Measurements from ENCODE around the gene KCNB1.

KCNB1 gene

DNA sequence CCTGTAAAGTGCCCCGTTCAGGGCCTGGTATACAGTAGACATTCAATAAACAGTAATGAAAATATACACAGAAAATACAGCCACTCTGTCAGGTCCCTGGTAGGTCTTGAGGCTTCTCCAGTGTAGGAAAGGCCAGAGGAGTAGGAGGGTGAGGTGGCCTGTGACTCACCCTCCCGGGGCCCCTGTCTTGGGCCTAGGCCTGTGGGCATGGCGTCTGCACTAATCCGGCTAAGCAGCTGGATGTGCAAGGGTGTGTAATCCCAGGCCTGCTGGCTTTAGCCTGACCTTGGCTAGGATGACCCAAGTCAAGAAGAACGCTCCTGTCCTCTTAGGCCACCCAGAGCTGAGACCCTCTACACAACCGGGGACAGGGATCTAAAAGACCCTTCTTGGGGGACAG lies 84.9 kb downstream of the KCNB1 start:
- H2AFZ ChIP-seq (ENCODE audit: low read length): no peak overlapping the region
- H3K9ac ChIP-seq (ENCODE audit: low read depth, low read length, poor library complexity, severe bottlenecking): no peak overlapping the region
- H3K9me2 ChIP-seq (replicated peaks; ENCODE audit: low read depth, low read length): no peaks in the 10 kb centered on the region
- H4K20me1 ChIP-seq (ENCODE audit: insufficient read depth, low read length, poor library complexity, severe bottlenecking): no peaks in the 10 kb centered on the region
- H3K36me3 ChIP-seq (ENCODE audit: insufficient read depth, low read length): no peaks in the 10 kb centered on the region
- no peaks in the 10 kb centered on the region for H3K79me2 ChIP-seq (ENCODE audit: insufficient read depth, low read length)
- H3K27me3 ChIP-seq (ENCODE audit: insufficient read depth, low read length, poor library complexity, severe bottlenecking): no peaks in the 10 kb centered on the region
- TF ChIP-seq EZH2phosphoT487 (IDR thresholded peaks at IDR 0.05; ENCODE audit: borderline replicate concordance): no peak
- TF ChIP-seq, protein P1, sequence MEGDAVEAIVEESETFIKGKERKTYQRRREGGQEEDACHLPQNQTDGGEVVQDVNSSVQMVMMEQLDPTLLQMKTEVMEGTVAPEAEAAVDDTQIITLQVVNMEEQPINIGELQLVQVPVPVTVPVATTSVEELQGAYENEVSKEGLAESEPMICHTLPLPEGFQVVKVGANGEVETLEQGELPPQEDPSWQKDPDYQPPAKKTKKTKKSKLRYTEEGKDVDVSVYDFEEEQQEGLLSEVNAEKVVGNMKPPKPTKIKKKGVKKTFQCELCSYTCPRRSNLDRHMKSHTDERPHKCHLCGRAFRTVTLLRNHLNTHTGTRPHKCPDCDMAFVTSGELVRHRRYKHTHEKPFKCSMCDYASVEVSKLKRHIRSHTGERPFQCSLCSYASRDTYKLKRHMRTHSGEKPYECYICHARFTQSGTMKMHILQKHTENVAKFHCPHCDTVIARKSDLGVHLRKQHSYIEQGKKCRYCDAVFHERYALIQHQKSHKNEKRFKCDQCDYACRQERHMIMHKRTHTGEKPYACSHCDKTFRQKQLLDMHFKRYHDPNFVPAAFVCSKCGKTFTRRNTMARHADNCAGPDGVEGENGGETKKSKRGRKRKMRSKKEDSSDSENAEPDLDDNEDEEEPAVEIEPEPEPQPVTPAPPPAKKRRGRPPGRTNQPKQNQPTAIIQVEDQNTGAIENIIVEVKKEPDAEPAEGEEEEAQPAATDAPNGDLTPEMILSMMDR (conservative IDR thresholded peaks at IDR 0.05; ENCODE audit: low read length): no peak
- no peak overlapping the region for H3K4me3 ChIP-seq (ENCODE audit: low read length, poor library complexity, severe bottlenecking)
- no peaks in the 10 kb centered on the region for H3K4me1 ChIP-seq (ENCODE audit: insufficient read depth, low read length, poor library complexity, severe bottlenecking)
- no peak overlapping the region for H3K4me2 ChIP-seq (ENCODE audit: low read depth, low read length, poor library complexity, severe bottlenecking)
- H3K9me3 ChIP-seq (ENCODE audit: insufficient read depth, low read depth, low read length): no peaks in the 10 kb centered on the region
- no peaks in the 10 kb centered on the region for H3F3A ChIP-seq (ENCODE audit: low read depth)

DNA sequence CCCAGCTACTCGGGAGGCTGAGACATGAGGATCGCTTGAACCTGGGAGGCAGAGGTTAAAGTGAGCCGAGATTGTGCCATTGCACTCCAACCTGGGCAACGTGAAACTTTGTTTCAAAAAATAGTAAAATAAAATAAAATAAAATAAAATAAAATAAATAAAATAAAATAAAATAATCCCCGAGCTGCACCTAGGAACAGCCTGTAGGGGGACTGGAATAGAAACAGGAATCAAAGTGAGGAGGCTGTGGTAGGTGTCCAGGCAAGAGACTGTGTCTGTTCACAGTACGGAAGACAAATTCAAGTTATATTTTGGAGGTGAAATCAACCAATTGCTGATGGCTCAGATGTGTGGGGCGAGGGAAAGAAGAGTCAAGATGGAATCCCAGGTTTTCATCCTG lies 86.2 kb downstream of the KCNB1 start:
- Histone ChIP-seq H3K4me1 (ENCODE audit: insufficient read depth, low read length, poor library complexity, severe bottlenecking) (no peaks in the 10 kb centered on the region), H4K20me1 (ENCODE audit: insufficient read depth, low read length, poor library complexity, severe bottlenecking) (no peaks in the 10 kb centered on the region), H3K4me3 (ENCODE audit: low read length, poor library complexity, severe bottlenecking) (no peak overlapping the region), H3K27me3 (ENCODE audit: insufficient read depth, low read length, poor library complexity, severe bottlenecking) (no peaks in the 10 kb centered on the region), H3K9me2 (replicated peaks; ENCODE audit: low read depth, low read length) (no peaks in the 10 kb centered on the region), H3K79me2 (ENCODE audit: insufficient read depth, low read length) (no peaks in the 10 kb centered on the region), H3K9ac (ENCODE audit: low read depth, low read length, poor library complexity, severe bottlenecking) (no peak overlapping the region), H3F3A (ENCODE audit: low read depth) (no peaks in the 10 kb centered on the region), H3K4me2 (ENCODE audit: low read depth, low read length, poor library complexity, severe bottlenecking) (no peak overlapping the region), H2AFZ (ENCODE audit: low read length) (no peak overlapping the region), H3K9me3 (ENCODE audit: insufficient read depth, low read depth, low read length) (no peaks in the 10 kb centered on the region), H3K36me3 (ENCODE audit: insufficient read depth, low read length) (no peaks in the 10 kb centered on the region)
- TF ChIP-seq EZH2phosphoT487 (IDR thresholded peaks at IDR 0.05; ENCODE audit: borderline replicate concordance): no peak
- TF ChIP-seq, protein P1 (conservative IDR thresholded peaks at IDR 0.05; ENCODE audit: low read length): no peak

DNA sequence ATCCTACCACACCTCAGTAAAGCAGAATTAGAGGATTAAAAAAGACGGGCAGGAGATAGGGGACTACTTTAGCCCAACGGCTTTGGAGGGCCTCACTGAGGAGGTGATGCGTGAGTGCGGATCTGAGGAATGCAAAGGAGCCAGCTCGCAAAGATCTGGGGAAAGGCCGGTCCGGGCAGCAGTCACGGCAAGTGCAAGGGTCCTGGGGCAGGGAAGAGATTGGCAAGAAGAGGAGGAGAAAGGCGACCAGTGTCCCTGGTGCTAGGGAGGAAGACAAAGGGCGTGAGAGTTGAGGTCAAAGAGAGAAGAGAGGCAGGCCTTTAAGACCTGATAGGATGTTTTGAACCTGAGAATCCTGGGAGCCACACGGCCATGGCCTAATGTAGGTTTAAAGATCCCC lies 86.8 kb downstream of the KCNB1 start:
- H4K20me1 ChIP-seq (ENCODE audit: insufficient read depth, low read length, poor library complexity, severe bottlenecking): no peaks in the 10 kb centered on the region
- H3K36me3 ChIP-seq (ENCODE audit: insufficient read depth, low read length): no peaks in the 10 kb centered on the region
- no peak overlapping the region for H3K9ac ChIP-seq (ENCODE audit: low read depth, low read length, poor library complexity, severe bottlenecking)
- TF ChIP-seq, protein P1 (conservative IDR thresholded peaks at IDR 0.05; ENCODE audit: low read length): no peak
- no peak for TF ChIP-seq EZH2phosphoT487 (IDR thresholded peaks at IDR 0.05; ENCODE audit: borderline replicate concordance)
- no peaks in the 10 kb centered on the region for H3K4me1 ChIP-seq (ENCODE audit: insufficient read depth, low read length, poor library complexity, severe bottlenecking)
- no peaks in the 10 kb centered on the region for H3F3A ChIP-seq (ENCODE audit: low read depth)
- H3K4me3 ChIP-seq (ENCODE audit: low read length, poor library complexity, severe bottlenecking): no peak overlapping the region
- no peaks in the 10 kb centered on the region for H3K9me2 ChIP-seq (replicated peaks; ENCODE audit: low read depth, low read length)
- H3K27me3 ChIP-seq (ENCODE audit: insufficient read depth, low read length, poor library complexity, severe bottlenecking): no peaks in the 10 kb centered on the region
- H2AFZ ChIP-seq (ENCODE audit: low read length): no peak overlapping the region
- H3K79me2 ChIP-seq (ENCODE audit: insufficient read depth, low read length): no peaks in the 10 kb centered on the region
- H3K4me2 ChIP-seq (ENCODE audit: low read depth, low read length, poor library complexity, severe bottlenecking): no peak overlapping the region
- no peaks in the 10 kb centered on the region for H3K9me3 ChIP-seq (ENCODE audit: insufficient read depth, low read depth, low read length)

Data from Loucy (cell line).